HEK293T (cell line): Measurements from ENCODE around the gene LMCD1.

Source experiments
- ARNT ChIP-seq: fragments of 450-650 bp; IDR thresholded peaks from 2 replicates; pipeline ENCODE4 v1.6.1; 2017; ENCODE audit warnings: mild to moderate bottlenecking
- ELF4 ChIP-seq: fragments of 450-650 bp; IDR thresholded peaks from 2 replicates; pipeline ENCODE4 v1.6.1; 2017; ENCODE audit warnings: antibody characterized with exemption
- L3MBTL2 ChIP-seq: fragments of 450-650 bp; conservative IDR thresholded peaks from 2 replicates; pipeline ENCODE4 v1.6.1; 2016; ENCODE audit warnings: mild to moderate bottlenecking
- TF ChIP-seq, protein P1 (sequence below): fragments of 450-650 bp; IDR thresholded peaks from 2 replicates; pipeline ENCODE4 v1.6.1; 2016

DNA sequence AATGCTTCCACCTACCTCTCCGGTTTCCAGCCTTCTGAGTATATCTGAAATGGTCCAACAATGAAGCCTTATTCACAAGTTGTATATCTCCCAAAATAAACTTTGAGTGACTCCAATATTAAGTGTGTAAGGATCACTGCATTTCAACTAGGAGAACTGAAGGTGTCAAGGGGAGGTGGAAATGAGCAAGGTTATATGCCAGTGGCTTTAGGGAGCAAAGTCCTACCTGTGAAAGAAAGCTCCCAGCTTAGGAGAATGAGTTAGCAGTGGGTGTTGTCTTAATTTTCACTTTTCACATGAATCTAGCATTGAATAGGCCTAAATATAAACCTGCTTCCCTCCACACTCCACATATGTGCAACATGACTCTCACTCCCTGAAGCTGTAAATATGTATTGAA, 29.0 kb downstream of the LMCD1 start:
- TF ChIP-seq L3MBTL2, result no peak
- no peak for TF ChIP-seq ARNT
- no peak for TF ChIP-seq ELF4
- TF ChIP-seq, protein P1, sequence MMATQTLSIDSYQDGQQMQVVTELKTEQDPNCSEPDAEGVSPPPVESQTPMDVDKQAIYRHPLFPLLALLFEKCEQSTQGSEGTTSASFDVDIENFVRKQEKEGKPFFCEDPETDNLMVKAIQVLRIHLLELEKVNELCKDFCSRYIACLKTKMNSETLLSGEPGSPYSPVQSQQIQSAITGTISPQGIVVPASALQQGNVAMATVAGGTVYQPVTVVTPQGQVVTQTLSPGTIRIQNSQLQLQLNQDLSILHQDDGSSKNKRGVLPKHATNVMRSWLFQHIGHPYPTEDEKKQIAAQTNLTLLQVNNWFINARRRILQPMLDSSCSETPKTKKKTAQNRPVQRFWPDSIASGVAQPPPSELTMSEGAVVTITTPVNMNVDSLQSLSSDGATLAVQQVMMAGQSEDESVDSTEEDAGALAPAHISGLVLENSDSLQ, result no peak
